GM18909 (cell line): Measurements from ENCODE around the gene ZSCAN26.

ENCODE experiments used
- ATAC-seq: cut with Tn5 transposase; IDR thresholded peaks from one replicate; pipeline ENCODE4 v1.9.1; 2021; ENCODE audit warnings: mild to moderate bottlenecking; ENCODE audit not compliant: unreplicated experiment, poor library complexity

Gene ZSCAN26

DNA sequence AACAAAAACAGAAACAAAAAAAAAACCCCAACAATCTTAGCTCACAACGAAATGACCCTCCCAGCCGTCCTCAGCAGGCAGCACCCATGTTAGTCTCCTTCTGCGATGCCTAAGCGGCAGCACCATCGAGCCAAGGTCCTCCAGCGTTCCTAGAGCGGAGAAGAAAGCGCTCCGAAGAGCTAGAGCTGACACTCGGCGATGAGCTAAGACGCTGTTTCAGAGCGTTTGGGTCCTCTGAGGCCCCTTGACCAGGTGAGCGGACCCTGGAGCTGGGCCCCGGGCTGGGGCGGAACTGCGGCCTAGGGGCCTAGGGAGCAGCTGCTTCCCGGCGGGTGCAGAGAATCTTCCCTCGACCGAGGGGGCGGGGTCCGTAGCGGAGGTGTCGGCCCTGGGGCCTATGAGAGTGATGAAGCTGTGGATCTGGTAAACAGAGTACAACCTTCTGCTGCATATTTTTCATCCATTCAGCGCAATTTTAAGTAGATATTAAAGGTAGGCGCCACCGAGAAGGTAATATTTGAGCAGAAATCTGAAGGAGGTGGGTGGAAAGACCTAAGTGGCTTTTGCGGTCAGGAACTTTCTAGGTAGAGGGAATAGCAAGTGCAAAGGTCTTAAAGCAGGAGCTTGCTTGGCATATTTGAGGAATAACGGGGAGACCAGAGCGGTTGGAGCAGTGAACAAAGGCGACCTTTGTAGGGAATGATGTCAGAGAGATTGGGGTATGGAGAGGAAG lies at the start of gene ZSCAN26:
Gene ZSCAN26 (plus strand): TSS at position 182 of the 733 bp plus-strand sequence. CDS start 4,777 bp downstream, outside the sequence.
- peak; percentile 89 for ATAC-seq

DNA sequence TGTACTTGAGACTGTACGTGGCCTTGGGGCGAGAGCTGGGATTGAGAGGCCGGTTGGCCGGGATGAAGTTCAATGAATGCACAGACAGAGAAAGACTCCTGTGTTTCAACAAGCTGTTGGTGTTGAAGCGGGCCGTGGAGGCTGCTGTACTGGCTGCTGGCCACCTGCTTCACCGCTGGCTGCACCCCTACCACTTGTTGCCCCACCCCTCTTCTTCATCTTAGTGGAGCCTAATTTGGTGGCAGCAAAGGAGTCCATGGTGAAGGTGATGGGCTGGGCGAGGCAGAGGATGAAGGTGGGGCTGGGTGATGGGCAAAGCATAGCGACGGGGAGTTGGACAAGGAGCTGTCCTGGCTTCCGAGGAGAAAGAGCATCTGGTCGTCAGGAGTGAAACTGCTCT lies 49.1 kb upstream of the ZSCAN26 start:
- ATAC-seq = no peak

GRCh38 chr6:28218312-28219248 lies 48.4 kb upstream of the ZSCAN26 start:
- peak; percentile 66 for ATAC-seq

DNA sequence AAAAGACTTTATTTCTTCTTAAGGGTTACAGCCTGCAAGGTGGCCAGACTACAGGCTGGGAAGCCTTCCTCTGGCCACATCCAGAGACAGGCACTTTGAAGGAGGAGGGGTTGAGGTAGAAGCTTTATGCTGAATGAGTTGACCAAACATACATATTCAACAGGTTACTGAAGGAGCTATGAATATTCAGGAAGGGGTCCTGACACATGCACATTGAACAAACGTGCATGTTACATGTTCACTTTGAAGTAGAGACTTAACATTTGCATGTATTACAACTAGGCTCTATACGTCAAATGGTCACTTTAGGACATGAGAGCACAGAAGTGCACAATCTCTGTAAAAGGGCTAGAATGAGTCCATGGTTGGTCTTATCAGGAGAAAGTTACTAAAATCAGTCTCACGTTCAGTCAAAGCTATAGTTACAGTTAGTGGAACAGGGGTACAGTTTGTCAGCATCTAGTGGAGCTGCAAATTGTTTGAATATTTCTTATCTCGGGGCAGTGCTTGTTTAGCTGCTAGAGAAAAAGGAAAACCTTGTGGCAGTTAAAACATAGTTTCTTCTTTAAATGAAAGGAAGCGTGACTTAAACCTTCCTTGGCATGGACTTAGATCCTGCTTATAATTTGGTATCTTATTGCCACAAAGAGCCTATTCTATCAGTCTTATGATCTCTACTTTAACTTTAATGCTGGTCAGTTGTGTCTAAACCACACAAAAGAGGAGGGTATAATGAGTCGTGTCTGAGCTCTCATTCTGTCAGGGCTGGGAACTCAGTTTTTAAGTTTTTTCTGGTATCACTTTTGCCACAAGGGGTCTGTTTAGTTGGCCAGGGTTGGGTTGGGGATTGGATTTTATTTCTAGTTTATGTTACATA lies 46.4 kb upstream of the ZSCAN26 start:
- ATAC-seq = no peak

- no peak for ATAC-seq
These were observed 42.5 kb upstream of the ZSCAN26 start for GRCh38 chr6:28224131-28225055.

DNA sequence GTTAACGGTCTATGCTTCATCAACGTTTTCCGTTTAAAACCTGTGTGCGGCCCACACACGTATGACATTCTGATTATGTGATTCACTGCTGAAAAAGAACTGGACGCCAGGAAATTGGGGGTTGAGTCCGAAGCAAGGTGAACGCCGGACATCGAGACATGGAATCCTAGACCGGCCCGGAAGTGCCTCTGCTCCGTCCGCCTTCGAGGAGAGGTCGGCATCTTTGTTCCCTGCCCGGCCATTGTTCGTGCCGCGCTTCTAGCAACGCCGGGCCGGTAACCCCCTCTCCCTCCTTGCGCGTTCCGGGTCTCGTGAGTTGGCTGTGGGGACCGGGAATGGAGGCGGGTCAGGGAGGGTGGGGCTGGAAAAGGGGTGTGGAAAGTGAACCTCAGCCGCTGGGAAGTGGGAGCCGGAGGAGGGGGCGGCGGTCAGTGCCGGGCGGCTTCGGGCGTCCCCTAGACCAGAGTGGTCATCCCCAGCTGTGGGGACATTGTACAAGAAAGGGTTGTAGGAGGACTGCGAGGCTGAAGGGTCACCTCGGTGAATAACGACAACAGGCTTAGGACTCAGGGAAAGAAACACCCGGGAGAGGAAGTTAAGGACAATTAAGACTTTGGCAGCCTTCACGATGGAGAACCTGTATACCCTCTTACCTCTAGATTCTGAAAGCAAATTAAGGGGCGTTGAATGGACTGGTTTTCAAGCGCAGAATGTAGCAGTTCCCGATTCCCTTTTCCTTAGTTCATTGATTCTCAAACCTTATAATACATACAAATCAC lies 41.7 kb upstream of the ZSCAN26 start, which contains the start of gene ZSCAN9:
Gene ZSCAN9 (plus strand): TSS at position 220 of the 779 bp plus-strand sequence. CDS start 1,810 bp downstream, outside the sequence.
- ATAC-seq = peak; percentile 88

DNA sequence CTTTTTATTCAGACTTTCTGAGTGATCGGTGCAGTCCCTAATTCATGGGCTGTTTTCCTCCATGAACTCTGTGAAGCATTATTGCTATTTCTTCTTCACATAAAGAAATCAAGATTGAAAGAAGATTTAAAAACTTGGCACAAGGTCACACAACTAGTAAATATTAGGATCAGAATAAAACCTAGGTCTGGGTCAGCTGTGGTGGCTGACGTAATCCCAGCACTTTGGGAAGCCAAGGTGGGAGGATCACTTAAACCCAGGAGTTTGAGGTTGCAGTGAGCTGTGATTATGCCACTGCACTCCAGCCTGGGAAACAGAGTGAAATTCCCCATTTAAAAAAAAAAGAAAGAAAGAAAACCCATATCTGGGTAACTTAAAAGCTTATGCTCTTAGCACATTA lies 40.5 kb upstream of the ZSCAN26 start:
- no peak for ATAC-seq

GRCh38 chr6:28232785-28233184 lies 34.2 kb upstream of the ZSCAN26 start:
- no peak for ATAC-seq

DNA sequence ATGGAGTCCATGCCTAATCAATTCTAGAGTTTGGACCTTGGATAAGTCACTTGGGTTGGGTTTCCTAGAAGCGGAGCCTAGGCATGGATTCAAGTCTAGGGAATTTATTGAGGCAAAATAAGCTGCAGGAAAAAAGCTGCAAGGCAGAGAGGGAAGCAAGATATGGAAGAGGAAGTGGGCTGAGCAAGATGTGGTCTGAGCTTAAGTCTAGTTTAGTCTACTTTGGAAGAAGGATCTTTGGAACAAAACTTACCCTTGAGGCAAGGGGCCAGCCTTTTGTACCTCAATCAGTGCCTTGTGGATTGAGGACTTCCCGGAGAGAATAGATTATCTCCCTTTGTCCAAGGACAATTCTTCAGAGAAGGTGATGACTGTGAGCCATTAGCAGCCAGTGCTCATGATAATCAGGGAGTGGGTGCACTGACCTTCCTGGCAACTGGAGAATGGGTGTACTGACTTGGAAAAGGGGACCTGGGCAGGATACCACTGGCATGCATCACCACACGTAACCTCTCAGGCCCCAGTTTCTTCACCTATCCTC lies 31.0 kb upstream of the ZSCAN26 start:
- ATAC-seq = no peak

DNA sequence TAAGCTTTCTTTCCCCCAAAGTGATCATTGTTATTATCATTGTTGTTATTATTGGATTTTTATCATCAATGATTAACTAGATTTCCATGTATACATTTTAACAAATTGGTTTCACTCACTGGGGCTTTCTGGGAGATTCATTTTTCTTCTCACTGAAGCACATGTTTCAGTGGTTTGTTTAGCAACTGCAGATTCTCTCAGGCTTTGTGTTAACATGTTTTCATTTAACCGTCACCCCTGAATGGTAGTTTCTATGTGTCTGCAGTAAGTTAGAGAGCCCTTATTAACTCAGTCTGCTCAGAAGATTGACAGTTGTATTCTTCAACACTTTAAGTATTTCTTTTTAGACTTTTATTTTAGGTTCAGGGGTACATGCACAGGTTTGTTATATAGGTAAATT lies 27.3 kb upstream of the ZSCAN26 start:
- ATAC-seq = no peak

GRCh38 chr6:28240471-28240870 lies 26.5 kb upstream of the ZSCAN26 start:
- no peak for ATAC-seq

DNA sequence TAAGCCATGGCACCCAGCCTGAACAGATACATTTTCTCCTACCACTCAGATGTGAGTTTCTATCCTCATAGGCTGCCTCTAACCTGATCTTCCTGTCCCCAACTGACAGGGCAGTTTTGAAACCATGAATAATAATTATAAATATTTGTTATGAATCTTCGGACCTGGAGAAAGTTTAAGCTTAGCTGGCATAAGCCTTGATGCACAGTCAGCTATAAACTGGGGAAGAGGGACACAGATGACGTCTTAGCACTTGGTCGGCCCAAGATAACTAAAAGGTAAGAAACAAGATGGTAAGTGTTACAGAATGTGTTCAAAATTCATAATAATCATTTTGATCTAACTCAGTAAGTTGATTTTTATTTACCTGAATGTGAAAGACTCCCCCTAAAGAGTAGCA lies 23.0 kb upstream of the ZSCAN26 start:
- no peak for ATAC-seq

GRCh38 chr6:28245206-28245941 lies 21.6 kb upstream of the ZSCAN26 start:
- no peak for ATAC-seq

DNA sequence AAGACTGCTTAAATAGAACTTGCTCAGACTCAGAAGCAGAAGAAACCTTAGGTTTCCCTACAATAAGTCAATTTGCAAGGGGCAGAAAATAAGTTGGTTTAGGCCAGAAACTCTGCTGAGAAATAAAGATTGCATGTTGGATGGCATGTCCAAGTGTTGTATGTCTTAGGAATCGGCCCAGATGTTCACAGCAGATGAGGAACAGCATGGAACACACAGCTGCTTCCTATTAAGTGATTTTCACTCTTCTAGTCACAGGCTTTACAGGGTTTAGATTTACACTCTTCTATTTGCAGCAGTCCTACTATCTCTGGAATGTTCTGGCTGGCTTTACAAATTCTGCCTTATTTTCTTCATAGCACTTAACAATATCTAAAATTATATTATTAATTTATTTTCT lies 18.0 kb upstream of the ZSCAN26 start:
- ATAC-seq = no peak

DNA sequence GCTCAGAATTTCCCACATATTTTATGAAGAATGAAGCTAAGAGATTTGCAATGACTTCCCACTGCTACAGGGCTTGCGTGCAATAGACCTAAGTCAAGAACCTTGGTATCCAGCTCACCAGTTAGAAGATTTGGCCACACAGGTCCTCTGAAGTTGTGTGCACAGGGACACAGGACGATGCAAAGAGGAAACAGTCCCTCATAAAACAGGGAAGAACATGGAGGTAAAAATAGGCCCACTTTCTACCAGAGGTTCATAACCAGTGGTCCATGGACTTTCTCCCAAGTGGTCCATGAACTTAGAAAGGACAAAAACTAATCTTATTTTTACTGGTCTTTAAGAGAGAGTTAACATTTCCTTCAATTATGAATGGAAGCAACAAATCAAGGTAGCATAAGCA lies 16.2 kb upstream of the ZSCAN26 start:
- ATAC-seq = no peak

DNA sequence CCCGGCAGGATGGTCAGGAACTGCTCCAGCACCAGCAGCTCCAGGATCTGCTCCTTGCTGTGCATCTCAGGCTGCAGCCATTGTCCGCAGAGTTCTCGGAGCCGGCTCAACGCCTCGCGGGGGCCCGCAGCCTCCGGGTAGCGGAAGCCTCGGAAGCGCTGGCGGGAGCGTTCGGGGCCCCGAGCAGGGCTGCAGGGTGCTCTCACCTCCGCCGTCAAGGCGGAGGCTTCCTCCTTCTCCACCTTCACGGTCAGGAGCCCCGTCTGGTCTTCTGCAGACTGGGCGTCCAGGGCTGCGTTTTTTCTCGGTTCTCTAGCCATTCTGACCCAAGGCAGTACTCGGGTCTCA lies 15.3 kb upstream of the ZSCAN26 start:
- ATAC-seq = peak; percentile 47
